HG03103 (cell line): ENCODE data around the gene PSMB2.
"Not testable (repeated sequence)": the region's sequence is repeated elsewhere in the genome, so short reads cannot be mapped to it uniquely, and the experiment has no call there.

Experiments
- ATAC-seq: cut with Tn5 transposase; IDR thresholded peaks from one replicate; pipeline ENCODE4 v1.9.1; 2021; ENCODE audit warnings: low read depth; ENCODE audit not compliant: unreplicated experiment

The PSMB2 gene

DNA sequence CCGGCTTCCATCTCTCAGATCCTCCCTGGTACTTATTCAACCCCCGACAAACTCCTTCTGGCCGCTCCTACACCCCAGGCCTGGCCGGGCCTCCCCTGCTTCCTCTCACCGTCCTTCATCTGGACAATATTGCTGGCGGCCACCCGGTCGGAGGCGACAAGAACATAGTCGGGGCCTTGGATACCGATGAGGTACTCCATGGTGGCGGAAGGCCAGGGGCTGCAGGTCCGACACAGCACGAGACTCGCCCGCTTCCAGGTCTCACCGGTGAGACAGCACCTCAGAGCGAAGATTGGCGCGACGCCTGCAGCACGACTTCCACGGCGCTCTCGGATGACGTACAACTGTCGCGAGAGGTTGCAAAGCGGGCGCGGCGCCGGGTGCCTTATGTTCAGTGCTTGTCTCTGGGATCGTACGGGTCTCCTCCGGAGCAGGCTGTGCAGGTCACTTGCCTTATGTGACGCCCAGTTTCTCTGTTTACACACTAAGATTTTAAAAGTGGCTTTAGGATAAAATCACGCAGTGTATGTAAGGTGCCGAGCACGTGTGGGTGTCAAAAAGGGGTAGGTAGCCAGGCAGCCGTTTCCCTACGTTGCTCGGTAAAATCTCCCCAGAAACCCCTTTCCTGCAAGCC lies at the start of gene PSMB2:
Gene PSMB2 (minus strand): TSS at position 294 of the 634 bp plus-strand sequence. CDS start 94 bp downstream, at position 200.
- peak; percentile 77 for ATAC-seq

DNA sequence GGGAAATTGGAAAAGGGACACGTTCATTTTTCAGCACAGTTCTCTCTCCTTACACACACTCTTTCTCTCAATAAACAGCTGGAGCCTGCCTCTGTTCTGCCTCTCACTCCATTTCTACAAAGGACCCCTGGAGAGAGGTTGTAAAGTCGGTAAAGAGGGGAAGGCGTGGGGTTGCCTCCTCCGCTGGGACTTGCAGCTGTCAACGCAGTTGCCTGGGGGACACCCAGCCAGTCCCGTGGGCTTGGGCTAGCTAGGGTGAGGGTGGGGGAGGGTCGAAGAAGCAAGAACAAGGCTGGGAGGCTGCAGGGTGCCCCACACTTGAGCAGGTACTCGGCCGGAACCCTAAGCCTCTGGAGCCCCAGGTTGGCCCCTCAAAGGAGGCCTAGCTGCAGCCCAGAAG lies 49.8 kb upstream of the PSMB2 start:
- no peak for ATAC-seq

DNA sequence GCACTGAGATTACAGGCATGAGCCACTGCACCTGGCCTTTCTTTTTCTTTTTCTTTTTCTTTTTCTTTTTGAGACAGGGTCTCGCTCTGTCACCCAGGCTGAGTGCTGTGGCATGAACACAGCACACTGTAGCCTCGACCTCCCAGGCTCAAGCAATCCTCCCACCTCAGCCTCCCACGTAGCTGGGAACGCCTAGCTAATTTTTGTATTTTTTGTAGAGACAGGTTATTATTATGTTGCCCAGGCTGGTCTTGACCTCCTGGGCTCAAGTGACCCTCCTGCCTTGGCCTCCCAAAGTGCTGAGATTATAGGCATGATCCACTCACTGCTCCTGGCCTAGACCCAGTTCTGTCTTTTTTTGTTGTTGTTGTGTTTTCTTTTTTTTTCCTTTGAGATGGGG lies 48.8 kb upstream of the PSMB2 start:
- not testable (repeated sequence) for ATAC-seq

DNA sequence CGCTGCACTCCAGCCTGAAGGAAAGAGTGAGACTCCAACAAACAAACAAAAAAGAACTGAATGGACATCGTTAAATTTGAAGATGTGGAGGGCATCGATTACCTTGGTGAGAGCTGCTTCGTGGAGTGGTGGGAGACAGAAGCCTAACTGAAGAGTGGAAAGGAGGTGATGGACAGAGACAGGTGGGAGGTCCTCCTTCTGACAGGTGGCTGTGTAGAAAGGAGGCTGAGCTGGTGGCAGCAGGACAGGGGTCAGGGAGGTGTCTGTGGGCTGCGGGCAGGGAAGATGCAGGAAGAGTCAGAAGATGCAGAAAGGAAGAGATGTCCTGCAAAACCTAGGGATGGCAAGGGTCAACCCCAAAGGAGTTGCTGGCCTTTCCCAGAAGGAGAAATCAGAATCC lies 46.8 kb upstream of the PSMB2 start:
- ATAC-seq, result no peak

DNA sequence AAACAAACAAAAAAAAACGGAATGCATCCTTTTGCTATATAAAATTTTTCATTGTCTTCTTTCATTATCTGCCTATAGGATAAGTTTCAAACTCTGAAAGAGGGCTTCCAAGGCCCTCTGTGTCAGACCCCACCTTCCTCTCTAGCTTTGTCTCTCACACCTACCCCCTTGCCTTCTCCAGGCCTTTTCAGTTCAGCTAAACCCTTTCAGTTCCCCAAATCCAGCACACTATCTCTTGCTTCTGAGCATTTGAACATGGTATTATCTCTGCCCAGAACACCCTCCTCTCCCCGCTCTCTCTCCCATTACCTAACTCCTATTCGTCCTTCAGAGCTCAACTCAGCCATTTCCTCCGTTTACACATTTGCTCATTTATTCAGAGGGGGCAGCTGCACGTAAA lies 41.7 kb upstream of the PSMB2 start:
- no peak for ATAC-seq

DNA sequence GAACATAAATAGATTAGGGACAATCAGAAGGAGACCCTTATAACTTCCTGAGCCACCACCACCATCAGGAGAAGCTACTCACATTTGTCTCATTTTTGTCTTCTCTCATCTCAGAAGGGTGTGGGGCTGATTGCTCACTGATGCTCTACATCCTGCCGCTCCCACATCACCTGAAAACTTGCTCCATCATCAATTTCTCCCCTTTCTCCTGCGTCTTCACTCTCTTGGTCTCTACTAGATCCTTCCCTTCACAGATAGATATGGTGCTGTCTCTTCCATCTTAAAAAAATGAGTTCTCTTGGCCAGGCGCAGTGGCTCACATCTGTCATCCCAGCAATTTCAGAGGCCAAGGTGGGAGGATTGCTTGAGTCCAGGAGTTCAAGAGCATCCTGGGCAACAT lies 38.9 kb upstream of the PSMB2 start:
- no peak for ATAC-seq

DNA sequence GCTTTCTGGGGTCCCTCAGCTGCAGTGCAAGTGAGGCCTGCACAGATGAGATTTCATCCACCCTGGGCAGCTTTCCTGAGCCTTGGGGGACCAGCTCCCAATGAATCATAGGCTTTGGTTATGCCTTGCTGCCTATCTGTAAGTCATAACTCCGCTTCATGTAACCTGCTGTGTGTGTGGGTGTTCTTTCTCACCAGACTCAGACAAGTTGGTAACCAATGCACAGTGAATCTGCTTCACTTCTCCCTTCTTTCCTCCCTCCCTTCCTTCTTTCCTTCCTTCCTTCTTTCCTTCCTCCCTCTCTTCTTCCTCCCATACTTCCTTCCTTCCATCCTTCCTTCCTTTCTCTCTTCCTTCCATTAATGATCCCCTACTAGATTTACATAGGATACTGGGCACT lies 34.4 kb upstream of the PSMB2 start:
- ATAC-seq, result no peak

DNA sequence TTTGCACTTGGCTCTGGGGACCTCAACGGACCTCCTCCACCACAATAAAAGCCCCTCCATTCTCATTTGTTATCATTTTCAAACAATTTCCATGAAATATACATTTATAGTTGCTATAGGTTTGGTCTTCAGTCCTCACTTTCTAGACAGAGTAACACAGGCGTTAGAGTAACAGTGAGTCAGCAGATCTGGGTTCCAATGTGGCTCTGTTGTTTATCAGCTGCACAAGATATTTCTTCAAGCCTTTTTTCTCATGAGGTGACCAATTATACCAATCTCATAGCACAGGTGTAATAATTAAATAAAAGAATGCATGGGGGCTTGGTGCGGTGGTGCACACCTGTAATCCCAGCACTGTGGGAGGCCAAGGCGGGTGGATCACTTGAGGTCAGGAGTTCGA lies 32.8 kb upstream of the PSMB2 start:
- ATAC-seq, result no peak

DNA sequence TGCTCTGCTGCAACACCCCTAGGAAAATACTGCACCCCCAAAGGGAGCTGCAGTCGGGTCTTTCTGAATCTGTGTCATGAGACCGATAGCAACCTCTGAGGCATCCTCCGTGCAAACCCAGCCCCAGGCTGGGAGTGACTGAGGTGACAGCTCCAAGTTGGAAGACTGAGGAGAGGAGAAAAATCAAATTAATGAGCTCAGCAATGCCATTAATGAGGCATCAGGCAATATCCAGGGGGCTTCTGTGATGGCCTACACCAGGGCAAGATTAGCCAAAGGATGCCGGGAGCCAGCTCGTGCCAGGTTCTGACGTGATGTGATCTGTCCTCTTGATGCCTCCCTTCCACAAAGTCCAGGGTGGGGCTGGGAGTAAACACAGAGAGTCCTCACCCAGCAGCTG lies 30.8 kb upstream of the PSMB2 start:
- no peak for ATAC-seq

DNA sequence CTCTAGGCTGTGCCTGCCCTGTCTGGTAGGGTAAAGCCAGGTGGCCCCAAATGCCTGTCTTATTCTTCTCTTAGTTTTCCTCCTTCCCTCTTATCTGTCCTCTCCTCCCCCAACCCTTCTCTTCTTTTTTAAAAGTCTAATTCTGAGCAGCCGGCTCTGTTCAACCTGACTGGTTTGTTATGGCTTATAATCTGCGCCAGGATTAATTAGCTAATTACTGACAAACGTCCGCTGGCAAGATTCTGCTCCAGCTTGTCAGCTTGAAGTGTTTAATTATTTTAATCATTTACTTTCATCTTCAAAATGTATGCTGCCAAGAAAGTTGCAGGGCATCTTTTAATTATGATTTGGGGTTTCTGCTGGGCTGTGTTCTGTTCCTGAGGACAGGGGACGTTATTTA lies 27.2 kb upstream of the PSMB2 start:
- no peak for ATAC-seq

DNA sequence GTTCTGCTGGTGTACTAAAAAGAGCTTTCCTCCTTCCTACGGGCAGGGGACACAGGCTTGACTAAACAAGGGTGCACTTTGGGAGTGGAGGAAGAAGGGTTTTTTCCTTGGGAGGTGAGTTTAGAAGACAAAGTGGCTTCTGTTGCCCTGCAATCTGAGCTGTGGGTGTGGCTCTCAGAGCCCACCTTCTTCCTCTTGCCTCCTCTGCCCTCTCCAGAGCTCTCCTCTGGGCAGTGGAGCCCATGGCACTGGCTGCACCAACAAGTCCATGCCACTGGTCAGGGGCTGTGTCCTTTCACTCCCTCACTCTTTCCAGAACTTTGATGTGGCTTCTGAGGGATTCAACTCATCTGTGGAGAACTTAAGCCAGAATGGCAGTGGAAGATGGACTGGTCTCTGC lies 25.6 kb upstream of the PSMB2 start:
- no peak for ATAC-seq

DNA sequence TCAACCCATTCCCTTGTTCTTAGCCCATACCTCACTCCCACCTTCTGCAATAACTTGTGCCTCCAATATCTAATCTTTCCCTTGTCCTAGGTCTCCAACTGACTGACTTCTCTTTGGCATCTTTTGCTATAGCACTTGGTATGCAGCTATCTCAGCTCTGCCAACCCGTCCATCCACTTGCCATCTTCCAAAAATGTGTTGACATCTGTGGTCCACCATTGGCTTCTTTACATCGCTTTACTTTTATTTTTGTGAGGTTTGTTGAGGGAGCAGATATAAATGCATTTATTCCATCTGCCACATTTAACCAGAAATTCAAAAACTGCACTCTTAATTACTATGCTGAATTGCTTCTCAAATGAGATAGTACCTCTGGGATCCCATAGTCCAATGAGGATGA lies 24.9 kb upstream of the PSMB2 start:
- ATAC-seq, result no peak

DNA sequence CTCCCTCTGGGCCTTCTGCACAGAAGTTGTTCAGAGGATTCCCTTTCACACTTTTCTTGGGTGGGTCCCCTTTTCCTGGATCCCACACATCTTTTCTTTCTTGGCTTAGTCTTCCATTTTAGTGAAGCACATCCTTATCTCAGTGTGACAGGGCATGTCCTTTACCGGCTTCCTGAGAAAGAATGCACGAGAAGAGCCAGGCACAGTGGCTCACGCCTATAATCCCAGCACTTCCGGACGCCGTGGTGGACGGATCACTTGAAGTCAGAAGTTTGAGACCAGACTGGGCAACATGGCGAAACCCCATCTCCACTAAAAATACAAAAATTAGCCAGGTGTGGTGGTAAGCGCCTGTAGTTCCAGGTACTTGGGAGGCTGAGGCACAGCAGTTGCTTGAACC lies 22.1 kb upstream of the PSMB2 start:
- ATAC-seq, result no peak

DNA sequence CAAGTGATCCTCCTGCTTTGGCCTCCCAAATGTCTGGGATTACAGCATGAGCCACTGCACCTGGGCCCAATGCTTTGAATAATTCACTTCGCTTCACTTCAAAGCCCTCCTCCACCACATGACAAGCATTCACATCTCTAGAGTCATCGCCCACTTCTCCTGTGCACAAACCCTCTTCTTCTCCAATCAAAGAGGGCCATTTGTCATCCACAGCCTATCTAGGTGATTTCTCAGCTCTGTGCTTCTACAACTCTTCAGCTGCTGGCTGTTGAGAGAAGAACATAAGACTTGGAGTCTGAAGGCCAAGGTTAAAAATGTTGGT lies 20.1 kb upstream of the PSMB2 start:
- ATAC-seq, result no peak

DNA sequence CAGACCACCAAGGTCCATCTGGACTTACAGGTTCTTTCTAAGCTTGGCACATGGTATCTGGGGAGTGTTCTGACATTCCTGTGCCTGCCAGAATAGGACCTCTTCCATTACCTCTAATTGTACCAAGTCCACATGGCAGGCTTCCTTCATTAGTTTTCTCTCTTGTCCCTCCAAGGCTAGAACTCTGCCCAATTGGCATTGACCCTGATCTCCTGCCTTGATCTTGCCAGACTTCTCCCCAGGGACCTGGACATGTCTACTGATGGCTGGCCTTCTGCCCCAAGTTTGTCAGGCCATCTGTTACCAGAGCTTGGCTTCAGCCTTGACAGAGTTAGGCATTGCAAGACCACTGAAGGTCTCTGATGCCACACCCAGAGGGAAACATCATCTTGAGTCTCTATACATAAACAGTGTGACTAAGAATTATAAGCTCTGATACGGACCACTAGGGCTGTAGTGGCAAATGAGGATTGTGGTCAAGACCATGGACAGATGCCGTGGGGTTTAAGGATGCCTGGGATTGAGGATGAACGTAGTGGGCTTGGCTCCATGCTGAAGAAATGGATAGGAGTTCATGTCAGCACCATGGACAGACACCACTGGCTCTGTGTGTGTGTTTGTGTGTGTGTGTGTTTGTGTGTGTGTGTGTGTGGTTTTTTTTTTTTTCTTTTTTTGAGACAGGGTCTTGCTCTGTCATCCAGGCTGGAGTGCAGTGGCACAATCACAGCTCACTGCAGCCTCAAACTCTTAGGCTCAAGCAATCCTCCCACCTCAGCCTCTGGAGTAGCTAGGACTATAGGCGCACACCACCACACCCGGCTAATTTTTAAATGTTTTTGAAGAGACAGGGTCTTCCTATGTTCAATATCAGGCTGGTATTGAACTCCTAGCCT lies 19.5 kb upstream of the PSMB2 start:
- no peak for ATAC-seq

DNA sequence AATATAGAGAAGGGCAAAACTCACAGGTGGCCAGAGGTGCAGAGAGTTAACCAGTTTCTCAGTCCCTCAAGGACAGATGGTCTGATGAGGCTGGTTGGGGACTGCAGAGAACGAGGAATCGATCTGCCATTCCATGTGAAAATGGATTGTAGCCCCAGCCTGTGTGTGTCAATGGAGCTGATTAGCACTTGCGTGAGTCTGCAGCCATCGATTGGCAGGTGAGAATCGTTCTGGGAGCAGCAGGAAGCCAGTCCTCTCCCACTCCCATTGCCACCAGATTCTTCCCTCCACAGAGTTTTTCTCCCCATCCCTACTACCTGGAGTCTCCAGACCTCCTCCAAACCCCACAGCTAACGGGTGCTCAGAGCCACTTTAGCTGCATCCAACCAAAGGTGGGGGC lies 18.3 kb upstream of the PSMB2 start:
- ATAC-seq, result no peak

DNA sequence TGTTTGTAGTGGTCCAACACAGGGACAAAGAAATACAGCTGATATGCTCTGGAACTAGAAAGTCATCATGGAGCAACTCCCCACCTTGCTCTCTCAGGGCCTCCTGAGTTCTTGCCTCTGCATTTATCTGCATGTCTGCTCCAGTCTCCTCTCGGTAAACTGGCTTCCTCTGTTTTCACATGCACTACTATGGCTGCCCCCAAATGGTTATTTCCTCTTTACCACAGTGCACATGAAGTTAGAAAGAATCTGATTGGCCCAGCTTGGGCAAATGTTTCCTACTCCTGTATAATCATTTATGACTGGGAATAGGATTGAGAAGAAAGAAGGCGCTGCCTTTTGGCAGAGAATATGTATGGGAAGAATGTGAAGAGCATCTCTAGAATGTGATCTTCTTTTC lies 16.5 kb upstream of the PSMB2 start:
- no peak for ATAC-seq

DNA sequence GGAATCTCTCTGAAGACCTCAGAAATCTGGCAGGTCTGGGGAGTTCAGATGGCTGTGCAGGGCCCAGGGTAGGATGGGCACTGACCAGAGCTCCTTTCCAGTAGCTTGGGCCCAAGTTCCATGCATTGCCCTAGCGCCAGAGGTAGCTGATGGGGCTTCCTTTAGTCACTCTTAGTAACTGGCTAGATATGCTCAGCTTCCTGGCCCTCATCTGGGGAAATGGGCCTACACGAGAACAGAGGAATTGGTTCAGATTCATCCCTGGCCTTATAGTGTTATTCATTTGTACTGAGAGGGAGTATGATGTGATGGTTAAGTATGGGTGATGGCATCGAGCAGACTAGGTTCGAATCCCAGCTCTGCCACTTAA lies 15.5 kb upstream of the PSMB2 start:
- no peak for ATAC-seq

DNA sequence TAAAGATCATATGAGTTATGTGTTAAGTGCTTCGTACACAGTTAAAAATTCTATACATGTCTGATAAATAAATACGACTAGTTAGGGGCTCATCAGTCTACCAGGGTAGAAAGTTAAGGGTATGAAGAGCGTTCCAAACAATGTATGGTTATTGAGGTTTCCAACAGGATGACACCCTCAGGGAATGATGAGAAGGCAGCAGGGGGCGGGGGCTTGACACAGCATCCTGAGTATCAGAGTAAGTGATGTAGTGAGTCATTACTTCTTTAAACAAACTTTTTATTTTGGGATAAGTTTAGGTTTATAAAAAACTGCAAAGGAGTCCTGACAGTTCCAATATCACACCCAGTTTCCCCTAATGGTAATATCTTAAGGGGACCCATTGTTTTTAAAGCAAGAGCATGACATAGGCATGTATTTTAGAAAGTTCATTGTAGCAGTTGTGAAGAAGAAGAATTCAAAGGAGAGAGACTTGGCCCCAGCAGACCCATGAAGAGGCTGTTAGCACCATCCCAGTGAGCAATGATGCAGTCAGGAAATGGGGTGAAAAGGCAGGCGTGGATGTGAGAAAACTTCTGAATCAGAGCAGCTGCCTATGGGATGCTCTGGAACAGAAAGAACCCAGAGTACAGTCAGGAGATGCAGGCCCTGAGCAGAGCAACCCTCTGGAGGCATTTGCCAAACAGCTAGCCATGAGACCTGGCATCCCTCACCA lies 15.0 kb upstream of the PSMB2 start:
- ATAC-seq, result no peak

DNA sequence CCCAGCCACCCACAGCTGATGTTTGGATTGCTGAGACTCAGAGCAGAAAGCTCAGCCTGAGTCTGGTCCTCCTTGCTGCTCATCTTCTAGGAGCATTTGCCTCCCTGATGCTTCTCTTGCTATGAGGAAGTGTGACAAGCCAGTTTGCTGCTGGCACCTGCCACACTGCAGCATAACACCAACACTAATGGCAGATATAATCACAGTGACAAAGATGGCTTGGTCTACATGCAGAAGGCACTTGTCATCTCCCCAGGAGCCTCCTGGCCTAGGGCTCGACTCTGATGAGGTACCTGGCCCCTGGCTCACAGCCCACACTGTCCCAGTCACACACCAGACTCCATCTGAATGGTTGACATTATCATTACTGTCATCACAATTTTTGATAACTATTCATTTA lies 13.9 kb upstream of the PSMB2 start:
- no peak for ATAC-seq

DNA sequence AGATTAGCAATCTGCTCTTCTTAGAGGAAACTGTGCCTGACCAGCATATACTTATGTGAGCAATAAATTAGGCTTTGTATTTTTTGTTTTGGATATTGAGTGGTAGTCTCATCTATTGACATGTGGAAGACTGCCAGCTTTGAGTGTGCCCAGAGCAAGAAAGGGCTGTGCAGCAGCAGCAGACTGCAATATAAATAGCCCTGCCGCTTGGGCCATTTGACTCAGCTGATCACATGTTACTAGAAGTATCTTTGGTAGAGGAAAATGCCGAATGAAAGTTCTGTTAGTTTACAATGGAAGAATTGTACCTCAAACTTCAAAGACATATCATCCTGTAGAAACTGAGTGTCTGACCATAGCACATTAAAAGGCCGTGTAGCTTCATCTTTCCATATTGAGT lies 9.1 kb upstream of the PSMB2 start:
- ATAC-seq, result no peak

DNA sequence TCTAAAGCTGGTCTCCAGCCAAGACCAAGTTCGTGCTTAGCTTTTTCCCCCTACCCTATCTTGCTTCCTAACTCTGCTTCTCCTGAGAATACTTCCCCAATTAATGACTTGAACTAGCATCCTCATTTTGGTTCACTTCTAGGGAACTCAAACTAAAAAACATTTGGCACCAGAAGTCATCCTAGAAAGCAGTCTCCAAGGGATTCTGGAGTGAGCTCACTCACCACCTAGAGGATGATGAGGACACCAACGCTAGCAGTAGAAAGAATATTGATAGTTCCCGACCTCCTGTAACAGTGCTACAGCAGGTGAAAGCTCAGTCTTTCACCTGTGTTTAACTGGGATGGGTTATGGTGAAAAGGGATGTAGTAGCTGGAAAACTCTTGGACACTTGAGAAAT lies 4.7 kb upstream of the PSMB2 start:
- no peak for ATAC-seq
